ENCODE measurements around the gene SPSB3. TPM values are rescaled to one million over a fixed set of nuclear protein-coding genes. Genes with fewer than 3 reads are reported as not detected.
A peak's percentile ranks its signal among the peaks of the same experiment; 100 is the strongest.

The SPSB3 gene
- total RNA-seq (10 to 100 TPM; 27.7 to 44.5 TPM), polyA plus RNA-seq (10 to 100 TPM; 31.1 to 60.5 TPM)

DNA sequence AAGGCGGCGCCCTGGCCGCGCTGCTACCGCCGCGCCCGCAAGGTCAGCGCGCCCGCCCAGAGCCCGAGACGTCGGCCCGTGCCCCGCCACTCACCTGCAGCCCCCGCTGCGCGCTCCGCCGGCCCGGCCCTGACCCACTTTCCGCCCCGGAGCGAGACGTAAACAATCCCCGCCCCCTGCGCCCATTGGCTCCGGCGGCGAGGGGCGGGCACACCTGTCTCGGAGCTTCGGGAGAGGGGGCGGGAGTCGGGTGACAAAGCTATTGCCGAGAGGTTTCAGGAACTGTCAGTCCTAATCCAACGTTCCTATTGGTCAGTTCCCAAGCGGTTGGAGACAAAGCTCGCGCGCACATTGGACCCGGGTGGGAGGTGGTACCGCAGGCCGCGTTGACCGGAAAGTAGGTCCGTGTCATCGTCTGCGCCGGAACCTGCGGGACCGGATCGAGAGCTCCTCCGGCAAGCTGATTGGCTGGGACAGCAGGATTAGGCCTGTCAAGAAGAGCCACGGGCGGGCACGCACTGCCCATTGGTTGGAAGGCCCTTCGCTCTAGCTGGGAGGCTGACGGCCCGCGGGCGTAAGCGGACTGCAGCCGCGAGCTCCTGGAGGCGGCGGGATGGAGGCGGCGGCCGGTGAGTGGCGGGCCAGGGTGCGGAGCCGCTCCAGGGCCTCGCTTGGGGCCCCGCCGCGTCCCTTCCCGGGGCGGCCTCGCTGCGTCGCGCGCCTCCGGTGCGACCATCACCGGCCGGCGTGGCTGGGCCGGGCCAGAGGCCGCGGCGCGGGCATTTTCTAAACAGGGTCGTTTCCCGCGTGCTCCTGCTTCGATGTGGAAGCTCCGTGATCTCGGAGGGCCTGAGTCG is at the start of gene SPSB3, which contains the start of gene NUBP2:
SPSB3 (minus strand) TSS at position 164 of the 857 bp plus-strand sequence. CDS start 1,088 bp downstream, outside the sequence.
NUBP2 (plus strand) TSS at position 553 of the 857 bp plus-strand sequence; CDS start at position 614, 61 bp downstream.
- H3K27me3 ChIP-seq (ENCODE audit: control insufficient read depth in 4 of 4, insufficient read depth in 4 of 4, low read length in 3 of 4), result no peaks in the 10 kb centered on the region
- H3K9me3 ChIP-seq (ENCODE audit: control insufficient read depth in 4 of 4, low read length in 3 of 4), result no peaks in the 10 kb centered on the region
- H3K36me3 ChIP-seq (ENCODE audit: control insufficient read depth in 4 of 4, insufficient read depth in 3 of 4, low read depth in 1 of 4, low read length in 3 of 4), result peaks cover 0 to 8% (median 4%) of the 10 kb centered on the region in 4 donors
- peak within 1 kb of the TSS; percentile 84 to 87 for H3K27ac ChIP-seq (ENCODE audit: low read depth in 1 of 2, low read length in 2 of 2)
- WGBS, result under 1% methylated on average over 102 of the region's 102 CpGs
- peak within 1 kb of the TSS; percentile 87 to 94 (median 87) for H3K4me3 ChIP-seq (ENCODE audit: low read depth in 1 of 3, low read length in 3 of 3)
- H3K9ac ChIP-seq (ENCODE audit: low read depth in 1 of 2, low read length in 2 of 2), result peak within 1 kb of the TSS; percentile 77 to 82
- TF ChIP-seq NR2F2 (IDR thresholded peaks at IDR 0.05), result peak; percentile 48
- TF ChIP-seq RAD21 (IDR thresholded peaks at IDR 0.05), result peak in 1 of 2 donors; percentile 29
- TF ChIP-seq JUND (IDR thresholded peaks at IDR 0.05), result peak in 1 of 2 donors; percentile 26
- TF ChIP-seq TAF1 (conservative IDR thresholded peaks at IDR 0.05), result no peak
- TF ChIP-seq, protein P1, sequence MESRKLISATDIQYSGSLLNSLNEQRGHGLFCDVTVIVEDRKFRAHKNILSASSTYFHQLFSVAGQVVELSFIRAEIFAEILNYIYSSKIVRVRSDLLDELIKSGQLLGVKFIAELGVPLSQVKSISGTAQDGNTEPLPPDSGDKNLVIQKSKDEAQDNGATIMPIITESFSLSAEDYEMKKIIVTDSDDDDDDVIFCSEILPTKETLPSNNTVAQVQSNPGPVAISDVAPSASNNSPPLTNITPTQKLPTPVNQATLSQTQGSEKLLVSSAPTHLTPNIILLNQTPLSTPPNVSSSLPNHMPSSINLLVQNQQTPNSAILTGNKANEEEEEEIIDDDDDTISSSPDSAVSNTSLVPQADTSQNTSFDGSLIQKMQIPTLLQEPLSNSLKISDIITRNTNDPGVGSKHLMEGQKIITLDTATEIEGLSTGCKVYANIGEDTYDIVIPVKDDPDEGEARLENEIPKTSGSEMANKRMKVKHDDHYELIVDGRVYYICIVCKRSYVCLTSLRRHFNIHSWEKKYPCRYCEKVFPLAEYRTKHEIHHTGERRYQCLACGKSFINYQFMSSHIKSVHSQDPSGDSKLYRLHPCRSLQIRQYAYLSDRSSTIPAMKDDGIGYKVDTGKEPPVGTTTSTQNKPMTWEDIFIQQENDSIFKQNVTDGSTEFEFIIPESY (IDR thresholded peaks at IDR 0.05), result no peak
- TF ChIP-seq SP1 (IDR thresholded peaks at IDR 0.05), result peak; percentile 99
- no peak for TF ChIP-seq FOXA1 (IDR thresholded peaks at IDR 0.05)
- TF ChIP-seq ATF3 (IDR thresholded peaks at IDR 0.05), result no peak
- TF ChIP-seq YY1 (IDR thresholded peaks at IDR 0.05), result no peak
- TF ChIP-seq GABPA (IDR thresholded peaks at IDR 0.05 in 1 of 2, conservative IDR thresholded peaks at IDR 0.05 in 1 of 2), result peak; percentile 89 to 97
- peak; percentile 52 to 71 for TF ChIP-seq HNF4A (conservative IDR thresholded peaks at IDR 0.05)
- no peak for TF ChIP-seq HNF4G (IDR thresholded peaks at IDR 0.05)
- peak; percentile 66 to 76 for TF ChIP-seq EGR1 (IDR thresholded peaks at IDR 0.05; ENCODE audit: low read depth in 2 of 2)
- peak; percentile 60 to 62 for TF ChIP-seq RXRA (IDR thresholded peaks at IDR 0.05)
- TF ChIP-seq, protein P2, sequence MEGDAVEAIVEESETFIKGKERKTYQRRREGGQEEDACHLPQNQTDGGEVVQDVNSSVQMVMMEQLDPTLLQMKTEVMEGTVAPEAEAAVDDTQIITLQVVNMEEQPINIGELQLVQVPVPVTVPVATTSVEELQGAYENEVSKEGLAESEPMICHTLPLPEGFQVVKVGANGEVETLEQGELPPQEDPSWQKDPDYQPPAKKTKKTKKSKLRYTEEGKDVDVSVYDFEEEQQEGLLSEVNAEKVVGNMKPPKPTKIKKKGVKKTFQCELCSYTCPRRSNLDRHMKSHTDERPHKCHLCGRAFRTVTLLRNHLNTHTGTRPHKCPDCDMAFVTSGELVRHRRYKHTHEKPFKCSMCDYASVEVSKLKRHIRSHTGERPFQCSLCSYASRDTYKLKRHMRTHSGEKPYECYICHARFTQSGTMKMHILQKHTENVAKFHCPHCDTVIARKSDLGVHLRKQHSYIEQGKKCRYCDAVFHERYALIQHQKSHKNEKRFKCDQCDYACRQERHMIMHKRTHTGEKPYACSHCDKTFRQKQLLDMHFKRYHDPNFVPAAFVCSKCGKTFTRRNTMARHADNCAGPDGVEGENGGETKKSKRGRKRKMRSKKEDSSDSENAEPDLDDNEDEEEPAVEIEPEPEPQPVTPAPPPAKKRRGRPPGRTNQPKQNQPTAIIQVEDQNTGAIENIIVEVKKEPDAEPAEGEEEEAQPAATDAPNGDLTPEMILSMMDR (IDR thresholded peaks at IDR 0.05; ENCODE audit: low read depth, low read length, missing input control), result no peak
- TF ChIP-seq, protein P3, sequence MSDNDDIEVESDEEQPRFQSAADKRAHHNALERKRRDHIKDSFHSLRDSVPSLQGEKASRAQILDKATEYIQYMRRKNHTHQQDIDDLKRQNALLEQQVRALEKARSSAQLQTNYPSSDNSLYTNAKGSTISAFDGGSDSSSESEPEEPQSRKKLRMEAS (IDR thresholded peaks at IDR 0.05), result peak; percentile 73
- TF ChIP-seq FOXA2 (IDR thresholded peaks at IDR 0.05), result no peak
- TF ChIP-seq REST (IDR thresholded peaks at IDR 0.05), result no peak
- peak; percentile 97 for DNase-seq (ENCODE audit: low spot score)
- peaks cover 14 to 60% (median 42%) of the 10 kb centered on the region in 4 donors for H3K4me1 ChIP-seq (ENCODE audit: control insufficient read depth in 4 of 4, insufficient read depth in 4 of 4, low read length in 3 of 4)

Data from liver (tissue), 9 donors.